Measurements from ENCODE around the gene PRKCE.

GRCh38 chr2:46153996-46154753 lies 502.7 kb downstream of the PRKCE start:
- TF ChIP-seq CTCF (IDR thresholded peaks at IDR 0.05; ENCODE audit: low read depth, low read length, missing input control) (no peak), HNF4A (conservative IDR thresholded peaks at IDR 0.05) (no peak)

Data from liver (tissue), 3 donors.